Right atrium auricular region (tissue), 2 donors: ENCODE results near the gene PTPRD. TPM values are rescaled to one million over a fixed set of nuclear protein-coding genes. Genes with fewer than 3 reads are reported as not detected.

Source experiments
- DNase-seq: peaks from one replicate; pipeline ENCODE4 v3.0.0-alpha.2; 2019; ENCODE audit warnings: low spot score
- H3K27ac ChIP-seq, 2 donors: fragments of 200-600 bp; sonication (generic); 1 replicate in 1 of 2; 2 replicates in 1 of 2; pipeline ENCODE4 v1.5.1; 2016 to 2019
- H3K27me3 ChIP-seq, 2 donors: fragments of 200-600 bp; sonication (generic); one replicate each; pipeline versions ENCODE4 v1.5.1 to v1.6.0; 2017 to 2019
- H3K36me3 ChIP-seq: fragments of 200-600 bp; sonication (generic); one replicate; pipeline ENCODE4 v1.5.1; 2016
- H3K4me1 ChIP-seq, 2 donors: fragments of 200-600 bp; sonication (generic); one replicate each; pipeline versions ENCODE4 v1.5.1 to v1.6.0; 2017 to 2019
- H3K4me3 ChIP-seq, 2 donors: fragments of 200-600 bp; sonication (generic); 1 replicate in 1 of 2; 2 replicates in 1 of 2; pipeline ENCODE4 v1.5.1; 2017 to 2019; ENCODE audit warnings: mild to moderate bottlenecking in 1 of 2, moderate library complexity in 1 of 2
- H3K9me3 ChIP-seq, 2 donors: fragments of 200-600 bp; sonication (generic); one replicate each; pipeline ENCODE4 v1.5.1; 2019
- CTCF ChIP-seq, 2 donors: fragments of 200-600 bp; sonication (generic); IDR thresholded peaks; one replicate each; pipeline ENCODE4 v1.5.1; 2019; ENCODE audit warnings: antibody characterized with exemption in 2 of 2
- total RNA-seq, 2 donors: library from RNA; depleted of rRNA; stranded (reverse); fragments of >200 nt; gene quantifications; one replicate each; pipeline ENCODE4 v1.1.0, GENCODE V29; 2016

Gene PTPRD
- total RNA-seq, 2 donors from 2014 or later, result 5.5 to 6.6 TPM

- no peak overlapping the region for H3K4me3 ChIP-seq
- DNase-seq, result no peak
- no peak for TF ChIP-seq CTCF (IDR thresholded peaks at IDR 0.05)
- H3K27me3 ChIP-seq, result no peaks in the 10 kb centered on the region
- H3K27ac ChIP-seq, result no peak overlapping the region
- no peaks in the 10 kb centered on the region for H3K9me3 ChIP-seq
- no peaks in the 10 kb centered on the region for H3K36me3 ChIP-seq
- H3K4me1 ChIP-seq, result no peaks in the 10 kb centered on the region
These were observed 482.6 kb downstream of the PTPRD start for GRCh38 chr9:10130061-10130675.

DNA sequence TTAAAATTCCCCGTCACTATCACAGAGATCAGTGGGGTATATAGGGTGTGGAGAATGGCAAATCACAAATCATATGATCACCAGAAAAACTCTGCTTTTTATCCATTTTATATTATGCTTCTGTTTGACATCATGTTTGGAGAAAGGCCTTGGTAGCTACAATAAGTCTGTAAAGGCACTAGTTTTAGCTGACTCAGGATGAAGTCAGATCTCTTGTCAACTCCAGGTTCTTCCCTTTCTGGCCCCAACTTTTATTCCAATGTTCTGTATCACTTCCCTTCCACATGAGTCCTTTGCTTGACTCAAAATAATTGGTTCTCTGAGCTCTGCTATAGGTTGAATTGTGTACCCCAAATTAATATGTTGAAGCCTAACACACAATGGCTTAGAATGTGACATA is 484.9 kb downstream of the PTPRD start:
- Histone ChIP-seq H3K36me3 (no peaks in the 10 kb centered on the region), H3K27me3 (no peaks in the 10 kb centered on the region), H3K27ac (no peak overlapping the region), H3K9me3 (no peaks in the 10 kb centered on the region), H3K4me1 (no peaks in the 10 kb centered on the region), H3K4me3 (no peak overlapping the region)
- TF ChIP-seq CTCF (IDR thresholded peaks at IDR 0.05), result no peak
- DNase-seq, result no peak

DNA sequence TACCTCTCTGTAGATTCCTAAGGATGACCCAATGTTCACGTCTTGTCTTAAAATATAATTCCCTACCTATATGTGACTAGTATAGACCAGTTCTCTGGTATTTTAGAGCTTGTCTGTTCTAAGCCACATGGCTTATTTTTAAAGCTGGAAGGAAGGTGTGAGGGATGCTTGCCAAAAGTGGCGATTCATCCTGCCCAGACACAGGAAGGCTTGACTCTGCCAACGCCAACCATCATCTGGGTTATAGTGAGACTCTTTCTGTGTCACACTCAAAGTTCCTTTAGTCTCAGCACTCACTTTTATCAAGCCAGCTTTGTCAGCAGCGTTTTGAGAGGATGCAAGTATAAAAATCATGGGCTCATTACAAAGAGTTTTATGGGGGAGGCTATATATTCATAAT is 500.0 kb downstream of the PTPRD start:
- H3K27me3 ChIP-seq, result no peaks in the 10 kb centered on the region
- H3K27ac ChIP-seq, result no peak overlapping the region
- DNase-seq, result no peak
- H3K9me3 ChIP-seq, result no peaks in the 10 kb centered on the region
- no peaks in the 10 kb centered on the region for H3K36me3 ChIP-seq
- H3K4me3 ChIP-seq, result no peak overlapping the region
- no peaks in the 10 kb centered on the region for H3K4me1 ChIP-seq
- TF ChIP-seq CTCF (IDR thresholded peaks at IDR 0.05), result no peak

GRCh38 chr9:10112070-10112469 is 500.7 kb downstream of the PTPRD start:
- H3K27ac ChIP-seq, result no peak overlapping the region
- H3K4me1 ChIP-seq, result no peaks in the 10 kb centered on the region
- DNase-seq, result no peak
- H3K4me3 ChIP-seq, result no peak overlapping the region
- no peaks in the 10 kb centered on the region for H3K36me3 ChIP-seq
- no peaks in the 10 kb centered on the region for H3K9me3 ChIP-seq
- no peaks in the 10 kb centered on the region for H3K27me3 ChIP-seq
- no peak for TF ChIP-seq CTCF (IDR thresholded peaks at IDR 0.05)

DNA sequence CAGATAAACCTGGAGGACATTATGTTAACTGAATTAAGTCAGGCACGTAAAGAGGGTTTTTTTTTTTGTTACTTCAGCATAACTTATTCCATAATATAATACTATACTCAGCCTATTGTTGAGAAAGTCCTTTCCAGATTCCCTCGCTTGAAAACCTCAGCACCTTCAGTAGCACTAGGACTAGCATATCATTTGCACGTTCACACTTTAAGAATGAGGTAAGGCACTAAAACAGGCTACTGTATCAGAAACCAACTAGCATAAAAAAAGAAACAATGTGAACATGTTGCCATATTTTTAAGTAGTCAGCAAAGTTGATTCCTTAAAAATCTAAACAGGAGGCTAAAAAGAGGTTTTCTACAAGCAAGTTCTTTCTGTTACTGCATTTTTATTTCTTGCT is 504.0 kb downstream of the PTPRD start:
- no peak for DNase-seq
- Histone ChIP-seq H3K27me3 (no peaks in the 10 kb centered on the region), H3K27ac (no peak overlapping the region), H3K9me3 (no peaks in the 10 kb centered on the region), H3K36me3 (no peaks in the 10 kb centered on the region), H3K4me3 (no peak overlapping the region), H3K4me1 (no peaks in the 10 kb centered on the region)
- no peak for TF ChIP-seq CTCF (IDR thresholded peaks at IDR 0.05)

DNA sequence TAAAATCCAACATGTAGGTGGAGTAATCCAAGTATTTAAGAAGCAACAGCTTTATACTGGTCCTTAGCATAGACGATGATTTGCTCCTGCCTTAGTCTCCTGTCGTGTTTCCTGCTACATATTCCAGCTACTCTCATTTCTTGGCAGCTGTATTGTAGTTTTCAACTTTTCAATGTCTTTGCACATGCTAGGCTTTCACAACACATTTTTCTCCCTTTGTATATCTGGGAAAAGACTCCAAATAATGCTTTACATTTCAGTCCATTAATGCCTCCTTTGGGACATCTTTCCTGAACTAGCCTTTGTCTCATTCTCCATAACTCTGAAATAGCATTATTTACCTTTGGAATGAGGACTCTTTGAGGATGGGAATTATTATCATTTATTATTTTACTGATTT is 508.0 kb downstream of the PTPRD start:
- no peak for DNase-seq
- no peaks in the 10 kb centered on the region for H3K9me3 ChIP-seq
- no peaks in the 10 kb centered on the region for H3K4me1 ChIP-seq
- H3K27me3 ChIP-seq, result no peaks in the 10 kb centered on the region
- no peak overlapping the region for H3K4me3 ChIP-seq
- H3K36me3 ChIP-seq, result no peaks in the 10 kb centered on the region
- H3K27ac ChIP-seq, result no peak overlapping the region
- no peak for TF ChIP-seq CTCF (IDR thresholded peaks at IDR 0.05)
